SK-N-MC (cell line): ENCODE data around the gene TRIM50.
"Not testable (repeated sequence)": the region's sequence is repeated elsewhere in the genome, so short reads cannot be mapped to it uniquely, and the experiment has no call there.

Source experiments
- EZH2 ChIP-seq: fragments of 200-600 bp; sonication (generic); IDR thresholded peaks from one replicate; pipeline ENCODE4 v1.6.1; 2017; ENCODE audit warnings: antibody characterized with exemption
- POLR2AphosphoS5 ChIP-seq: IDR thresholded peaks from 2 replicates; pipeline ENCODE4 v1.6.1; 2012; ENCODE audit warnings: mild to moderate bottlenecking, low read depth, low read length, borderline replicate concordance

- not testable (repeated sequence) for TF ChIP-seq EZH2, POLR2AphosphoS5
Observed at GRCh38 chr7:73327449-73327848, 433 bp downstream of the TRIM50 start.
